Measurements from ENCODE around the gene SEC62. TPM values are rescaled to one million over a fixed set of nuclear protein-coding genes. Genes with fewer than 3 reads are reported as not detected.

Gene SEC62
- total RNA-seq, 6 experiments from 2014 or later, result 124 to 153 (median 133) TPM

GRCh38 chr3:169946336-169946735, 20.3 kb upstream of the SEC62 start:
- TF ChIP-seq, protein P1, sequence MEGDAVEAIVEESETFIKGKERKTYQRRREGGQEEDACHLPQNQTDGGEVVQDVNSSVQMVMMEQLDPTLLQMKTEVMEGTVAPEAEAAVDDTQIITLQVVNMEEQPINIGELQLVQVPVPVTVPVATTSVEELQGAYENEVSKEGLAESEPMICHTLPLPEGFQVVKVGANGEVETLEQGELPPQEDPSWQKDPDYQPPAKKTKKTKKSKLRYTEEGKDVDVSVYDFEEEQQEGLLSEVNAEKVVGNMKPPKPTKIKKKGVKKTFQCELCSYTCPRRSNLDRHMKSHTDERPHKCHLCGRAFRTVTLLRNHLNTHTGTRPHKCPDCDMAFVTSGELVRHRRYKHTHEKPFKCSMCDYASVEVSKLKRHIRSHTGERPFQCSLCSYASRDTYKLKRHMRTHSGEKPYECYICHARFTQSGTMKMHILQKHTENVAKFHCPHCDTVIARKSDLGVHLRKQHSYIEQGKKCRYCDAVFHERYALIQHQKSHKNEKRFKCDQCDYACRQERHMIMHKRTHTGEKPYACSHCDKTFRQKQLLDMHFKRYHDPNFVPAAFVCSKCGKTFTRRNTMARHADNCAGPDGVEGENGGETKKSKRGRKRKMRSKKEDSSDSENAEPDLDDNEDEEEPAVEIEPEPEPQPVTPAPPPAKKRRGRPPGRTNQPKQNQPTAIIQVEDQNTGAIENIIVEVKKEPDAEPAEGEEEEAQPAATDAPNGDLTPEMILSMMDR (IDR thresholded peaks at IDR 0.05), result no peak
- no peak for DNase-seq
- no peaks in the 10 kb centered on the region for H3K4me1 Mint-ChIP-seq (ENCODE audit: low read depth)
- H3K36me3 Mint-ChIP-seq (ENCODE audit: low read depth), result no peaks in the 10 kb centered on the region
- peaks cover 12% of the 10 kb centered on the region for H3K27me3 Mint-ChIP-seq (ENCODE audit: insufficient read depth)
- H3K27ac Mint-ChIP-seq, result no peak overlapping the region
- H3K9me3 Mint-ChIP-seq, result no peaks in the 10 kb centered on the region
- no peak overlapping the region for H3K4me3 Mint-ChIP-seq

GRCh38 chr3:169948559-169949448, 17.8 kb upstream of the SEC62 start:
- no peaks in the 10 kb centered on the region for H3K9me3 Mint-ChIP-seq
- peaks cover 7% of the 10 kb centered on the region for H3K4me1 Mint-ChIP-seq (ENCODE audit: low read depth)
- H3K27me3 Mint-ChIP-seq (ENCODE audit: insufficient read depth), result peaks cover 12% of the 10 kb centered on the region
- H3K27ac Mint-ChIP-seq, result no peak overlapping the region
- H3K4me3 Mint-ChIP-seq, result no peak overlapping the region
- TF ChIP-seq, protein P1 (IDR thresholded peaks at IDR 0.05), result no peak
- 0 out of 2 replicates have a peak, but pooled peaks cover 5% of the 10 kb centered on the region for H3K36me3 Mint-ChIP-seq (ENCODE audit: low read depth)
- DNase-seq, result no peak

GRCh38 chr3:169952045-169952444, 14.6 kb upstream of the SEC62 start:
- TF ChIP-seq, protein P1 (IDR thresholded peaks at IDR 0.05), result no peak
- DNase-seq, result no peak
- Mint-ChIP-seq H3K36me3 (ENCODE audit: low read depth) (0 out of 2 replicates have a peak, but pooled peaks cover 5% of the 10 kb centered on the region), H3K4me1 (ENCODE audit: low read depth) (peaks cover 14% of the 10 kb centered on the region), H3K27me3 (ENCODE audit: insufficient read depth) (peaks cover 8% of the 10 kb centered on the region), H3K4me3 (no peak overlapping the region), H3K9me3 (no peaks in the 10 kb centered on the region), H3K27ac (no peak overlapping the region)

- 0 out of 2 replicates have a peak, but pooled peaks cover 5% of the 10 kb centered on the region for H3K36me3 Mint-ChIP-seq (ENCODE audit: low read depth)
- H3K27me3 Mint-ChIP-seq (ENCODE audit: insufficient read depth), result peaks cover 3% of the 10 kb centered on the region; the same call in 1 of the 2 replicates
- H3K9me3 Mint-ChIP-seq, result no peaks in the 10 kb centered on the region
- peak overlapping the region; percentile 45 for H3K4me3 Mint-ChIP-seq
- peak; percentile 61 for DNase-seq
- TF ChIP-seq, protein P1 (IDR thresholded peaks at IDR 0.05), result no peak
- peaks cover 14% of the 10 kb centered on the region for H3K4me1 Mint-ChIP-seq (ENCODE audit: low read depth)
- H3K27ac Mint-ChIP-seq, result no peak overlapping the region; the same call in 1 of the 2 replicates
Observed at GRCh38 chr3:169953462-169954141, 13.0 kb upstream of the SEC62 start.

- DNase-seq, result no peak
- Mint-ChIP-seq H3K4me3 (peak overlapping the region; percentile 45), H3K27me3 (ENCODE audit: insufficient read depth) (peaks cover 4% of the 10 kb centered on the region), H3K27ac (no peak overlapping the region; the same call in 1 of the 2 replicates), H3K4me1 (ENCODE audit: low read depth) (peaks cover 14% of the 10 kb centered on the region), H3K36me3 (ENCODE audit: low read depth) (0 out of 2 replicates have a peak, but pooled peaks cover 5% of the 10 kb centered on the region), H3K9me3 (no peaks in the 10 kb centered on the region)
- TF ChIP-seq, protein P1 (IDR thresholded peaks at IDR 0.05), result no peak
Observed at GRCh38 chr3:169954142-169954756, 12.4 kb upstream of the SEC62 start.

Data from HFFc6 (cell line).